Measurements from ENCODE around the gene PAPSS1. TPM values are rescaled to one million over a fixed set of nuclear protein-coding genes. Genes with fewer than 3 reads are reported as not detected.

PAPSS1 gene
- total and polyA plus RNA-seq, 2 donors (not counting 3 experiments of a cell fraction or from before 2014, with no cell fraction given): 69.6 to 77.2 TPM

DNA sequence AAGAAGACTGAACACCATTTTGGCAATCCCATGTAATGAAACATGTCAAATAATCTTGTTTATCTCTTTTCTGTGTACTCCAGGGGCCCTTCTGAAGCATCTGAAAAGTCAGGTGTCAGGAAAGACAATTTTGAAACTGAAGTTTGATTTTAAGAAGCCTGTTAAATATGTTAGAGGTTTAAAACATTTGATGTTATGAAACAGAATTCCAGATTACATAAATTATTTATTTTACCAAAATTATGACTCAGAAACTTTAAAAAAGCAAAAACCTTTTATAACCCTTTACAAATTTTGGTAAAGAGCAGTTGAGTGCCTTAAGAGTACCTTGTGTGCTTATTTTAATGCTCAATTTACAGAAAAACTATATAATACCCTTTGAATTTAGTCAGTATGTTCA is 130.8 kb downstream of the PAPSS1 start:
- H3K27ac ChIP-seq (ENCODE audit: insufficient read depth, low read depth, low read length): no peak overlapping the region
- H3K9ac ChIP-seq (replicated peaks; ENCODE audit: extremely low read depth, insufficient read depth, low read length): no peak overlapping the region
- no peaks in the 10 kb centered on the region for H3K9me1 ChIP-seq (replicated peaks; ENCODE audit: control insufficient read depth, extremely low read depth, insufficient read depth, low read length)
- no TSS peak for BruUV-seq (replicated peaks)
- H2AFZ ChIP-seq (ENCODE audit: low read depth, low read length): no peak overlapping the region
- no peaks in the 10 kb centered on the region for H3K9me3 ChIP-seq (replicated peaks; ENCODE audit: control insufficient read depth, insufficient read depth, low read length)
- H3K4me1 ChIP-seq (ENCODE audit: control insufficient read depth, extremely low read depth, insufficient read depth, low read length): no peaks in the 10 kb centered on the region
- no peak overlapping the region for H3K4me3 ChIP-seq (replicated peaks in 1 of 3; ENCODE audit: insufficient read depth in 1 of 3, low read depth in 1 of 3, low read length in 3 of 3)
- no peak overlapping the region for H3K4me2 ChIP-seq (ENCODE audit: insufficient read depth, low read length)
- FAIRE-seq (no peak), DNase-seq (ENCODE audit: low read depth, low spot score) (no peak)
- no peaks in the 10 kb centered on the region for H3K36me3 ChIP-seq (ENCODE audit: control insufficient read depth in 2 of 2, extremely low read depth in 1 of 2, insufficient read depth in 2 of 2, low read length in 2 of 2)
- CTCF ChIA-PET: no interaction called here
- POLR2A ChIA-PET: no interaction called here
- intact Hi-C loops (cut with micrococcal nuclease) (no loop called here), dilution Hi-C loops (cut with MboI; ENCODE audit: extremely low pct_ligation_motif_present, low sequenced_read_pairs) (no loop called here)
- H4K20me1 ChIP-seq (replicated peaks; ENCODE audit: control insufficient read depth, extremely low read depth, insufficient read depth, low read length): no peaks in the 10 kb centered on the region
- TF ChIP-seq, protein P1, sequence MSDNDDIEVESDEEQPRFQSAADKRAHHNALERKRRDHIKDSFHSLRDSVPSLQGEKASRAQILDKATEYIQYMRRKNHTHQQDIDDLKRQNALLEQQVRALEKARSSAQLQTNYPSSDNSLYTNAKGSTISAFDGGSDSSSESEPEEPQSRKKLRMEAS (IDR thresholded peaks at IDR 0.05; ENCODE audit: insufficient read depth, insufficient read length): no peak
- TF ChIP-seq GATA2 (IDR thresholded peaks at IDR 0.05; ENCODE audit: insufficient read depth, insufficient read length, low read depth, low read length) (no peak), JUN (IDR thresholded peaks at IDR 0.05; ENCODE audit: borderline replicate concordance, insufficient read depth, insufficient read length, low read depth) (no peak), POLR2AphosphoS5 (IDR thresholded peaks at IDR 0.05; ENCODE audit: insufficient read depth, low read depth, low read length) (no peak), MYC (IDR thresholded peaks at IDR 0.05; ENCODE audit: low read depth, low read length) (no peak), FOS (IDR thresholded peaks at IDR 0.05; ENCODE audit: borderline replicate concordance, insufficient read depth, low read length) (no peak)
- H3K27me3 ChIP-seq (ENCODE audit: control insufficient read depth in 2 of 2, insufficient read depth in 2 of 2, low read length in 2 of 2): no peaks in the 10 kb centered on the region
- no peaks in the 10 kb centered on the region for H3K79me2 ChIP-seq (ENCODE audit: control insufficient read depth, insufficient read depth, low read length)

GRCh38 chr4:107586371-107586770 is 133.7 kb downstream of the PAPSS1 start:
- ChIA-PET POLR2A (no interaction called here), CTCF (interaction anchor here (0.7 kb wide), 1 partner anchor 17 kb away, joined by 3 read pairs; no protein-coding TSS in a partner anchor)
- intact Hi-C loops (cut with micrococcal nuclease): no loop called here
- FAIRE-seq (no peak), DNase-seq (ENCODE audit: low read depth, low spot score) (no peak)
- TF ChIP-seq POLR2A (IDR thresholded peaks at IDR 0.05; ENCODE audit: low read depth, low read length) (no peak), POLR2AphosphoS5 (IDR thresholded peaks at IDR 0.05; ENCODE audit: insufficient read depth, low read depth, low read length) (no peak), FOS (IDR thresholded peaks at IDR 0.05; ENCODE audit: borderline replicate concordance, insufficient read depth, low read length) (no peak)
- no peaks in the 10 kb centered on the region for H3K36me3 ChIP-seq (ENCODE audit: control insufficient read depth in 2 of 2, extremely low read depth in 1 of 2, insufficient read depth in 2 of 2, low read length in 2 of 2)
- no peak overlapping the region for H3K4me2 ChIP-seq (ENCODE audit: insufficient read depth, low read length)
- H3K4me3 ChIP-seq (replicated peaks in 1 of 3; ENCODE audit: insufficient read depth in 1 of 3, low read depth in 1 of 3, low read length in 3 of 3): no peak overlapping the region
- no peaks in the 10 kb centered on the region for H3K4me1 ChIP-seq (ENCODE audit: control insufficient read depth, extremely low read depth, insufficient read depth, low read length)
- dilution Hi-C loops (cut with MboI; ENCODE audit: extremely low pct_ligation_motif_present, low sequenced_read_pairs): no loop called here
- no peak overlapping the region for H3K9ac ChIP-seq (replicated peaks; ENCODE audit: extremely low read depth, insufficient read depth, low read length)
- no peaks in the 10 kb centered on the region for H3K9me3 ChIP-seq (replicated peaks; ENCODE audit: control insufficient read depth, insufficient read depth, low read length)
- no peaks in the 10 kb centered on the region for H3K27me3 ChIP-seq (ENCODE audit: control insufficient read depth in 2 of 2, insufficient read depth in 2 of 2, low read length in 2 of 2)
- H4K20me1 ChIP-seq (replicated peaks; ENCODE audit: control insufficient read depth, extremely low read depth, insufficient read depth, low read length): no peaks in the 10 kb centered on the region
- H3K27ac ChIP-seq (ENCODE audit: insufficient read depth, low read depth, low read length): no peak overlapping the region
- H2AFZ ChIP-seq (ENCODE audit: low read depth, low read length): no peak overlapping the region
- H3K9me1 ChIP-seq (replicated peaks; ENCODE audit: control insufficient read depth, extremely low read depth, insufficient read depth, low read length): no peaks in the 10 kb centered on the region
- H3K79me2 ChIP-seq (ENCODE audit: control insufficient read depth, insufficient read depth, low read length): no peaks in the 10 kb centered on the region
- BruUV-seq (replicated peaks): no TSS peak
